Trophoblast cell (in vitro differentiated cells and primary cell): ENCODE results near the gene MGAT5.

ENCODE experiments used
- DNase-seq, 2 donors: peaks; one replicate each; pipeline ENCODE4 v3.0.0-alpha.2; 2016
- H2AFZ ChIP-seq: 2 replicates; pipeline ENCODE4 v1.6.1; 2013; ENCODE audit warnings: low read length, moderate library complexity, mild to moderate bottlenecking; ENCODE audit not compliant: insufficient read depth, poor library complexity
- H2AK5ac ChIP-seq: 2 replicates; pipeline ENCODE4 v1.6.1; 2013; ENCODE audit warnings: mild to moderate bottlenecking, low read length
- H2BK120ac ChIP-seq: 2 replicates; pipeline ENCODE4 v1.6.1; 2013; ENCODE audit warnings: low read length, mild to moderate bottlenecking, moderate library complexity; ENCODE audit not compliant: insufficient read depth, poor library complexity
- H2BK12ac ChIP-seq: 2 replicates; pipeline ENCODE4 v1.6.1; 2013; ENCODE audit warnings: mild to moderate bottlenecking, low read length, moderate library complexity
- H2BK5ac ChIP-seq: 2 replicates; pipeline ENCODE4 v1.6.1; 2013; ENCODE audit warnings: low read length, low read depth, moderate library complexity, mild to moderate bottlenecking; ENCODE audit not compliant: poor library complexity
- H3K14ac ChIP-seq: 2 replicates; pipeline ENCODE4 v1.6.1; 2013; ENCODE audit warnings: mild to moderate bottlenecking, low read length
- H3K18ac ChIP-seq: 2 replicates; pipeline ENCODE4 v1.6.1; 2013; ENCODE audit warnings: mild to moderate bottlenecking, low read length
- H3K23ac ChIP-seq: 2 replicates; pipeline ENCODE4 v1.6.1; 2013; ENCODE audit warnings: low read length
- H3K27ac ChIP-seq: 2 replicates; pipeline ENCODE4 v1.5.1; 2013; ENCODE audit warnings: low read depth, mild to moderate bottlenecking, inconsistent platforms, low read length, moderate library complexity
- H3K27me3 ChIP-seq: 2 replicates; pipeline ENCODE4 v1.6.1; 2013; ENCODE audit warnings: inconsistent platforms, mild to moderate bottlenecking, low read length, moderate library complexity; ENCODE audit not compliant: insufficient read depth
- H3K36me3 ChIP-seq, 2 experiments: 1 replicate in 1 of 2; 2 replicates in 1 of 2; pipeline ENCODE4 v1.6.1; 2013; ENCODE audit warnings: low read length in 2 of 2, mild to moderate bottlenecking in 2 of 2, moderate library complexity in 1 of 2; ENCODE audit not compliant: insufficient read depth in 2 of 2, control insufficient read depth in 1 of 2
- H3K4ac ChIP-seq: 2 replicates; pipeline ENCODE4 v1.6.1; 2013; ENCODE audit warnings: low read depth, mild to moderate bottlenecking, low read length, moderate library complexity
- H3K4me1 ChIP-seq, 2 experiments: 1 replicate in 1 of 2; 2 replicates in 1 of 2; pipeline ENCODE4 v1.6.1; 2013; ENCODE audit warnings: low read length in 2 of 2, mild to moderate bottlenecking in 2 of 2, moderate library complexity in 1 of 2; ENCODE audit not compliant: insufficient read depth in 2 of 2, control insufficient read depth in 1 of 2
- H3K4me2 ChIP-seq: 2 replicates; pipeline ENCODE4 v1.6.1; 2013; ENCODE audit warnings: inconsistent platforms, mild to moderate bottlenecking, low read length, moderate library complexity
- H3K4me3 ChIP-seq: 2 replicates; pipeline ENCODE4 v1.5.1; 2013; ENCODE audit warnings: mild to moderate bottlenecking, low read depth, low read length, inconsistent platforms
- H3K79me1 ChIP-seq: one replicate; pipeline ENCODE4 v1.6.1; 2013; ENCODE audit warnings: low read length
- H3K79me2 ChIP-seq: 2 replicates; pipeline ENCODE4 v1.6.1; 2013; ENCODE audit warnings: low read length, mild to moderate bottlenecking; ENCODE audit not compliant: control insufficient read depth, insufficient read depth, poor library complexity
- H3K9ac ChIP-seq: 2 replicates; pipeline ENCODE4 v1.6.1; 2013; ENCODE audit warnings: mild to moderate bottlenecking, low read length
- H3K9me3 ChIP-seq: 2 replicates; pipeline ENCODE4 v1.6.1; 2013; ENCODE audit warnings: low read depth, mild to moderate bottlenecking, control low read depth, inconsistent platforms, low read length; ENCODE audit not compliant: insufficient read depth
- H4K12ac ChIP-seq: 2 replicates; pipeline ENCODE4 v1.6.1; 2013; ENCODE audit warnings: low read depth, mild to moderate bottlenecking, low read length, moderate library complexity
- H4K8ac ChIP-seq: 2 replicates; pipeline ENCODE4 v1.6.1; 2013; ENCODE audit warnings: low read depth, mild to moderate bottlenecking, low read length, moderate library complexity
- H4K91ac ChIP-seq: one replicate; pipeline ENCODE4 v1.6.1; 2013; ENCODE audit warnings: low read depth, mild to moderate bottlenecking, low read length, moderate library complexity
- whole genome bisulfite sequencing: extraction: QIAGEN DNeasy Blood & Tissue Kit; methylation state at CpG from one replicate; pipeline ENCODE4 v1.1.7; 2013; ENCODE audit warnings: missing lambda C conversion rate; ENCODE audit not compliant: insufficient read length, insufficient coverage; ENCODE audit errors: extremely low coverage; 5-methylcytosine and 5-hydroxymethylcytosine counted together

Gene MGAT5

GRCh38 chr2:134341476-134341875 lies 87.6 kb downstream of the MGAT5 start:
- H3K4me1 ChIP-seq = no peaks in the 10 kb centered on the region
- H3K79me1 ChIP-seq = no peaks in the 10 kb centered on the region
- no peak overlapping the region for H2BK12ac ChIP-seq
- no peaks in the 10 kb centered on the region for H3K79me2 ChIP-seq
- no peak overlapping the region for H2AFZ ChIP-seq
- no peak overlapping the region for H4K91ac ChIP-seq
- no peak for DNase-seq
- no peak overlapping the region for H3K4me2 ChIP-seq
- H3K4ac ChIP-seq = no peak overlapping the region
- H3K9me3 ChIP-seq = no peaks in the 10 kb centered on the region
- H3K9ac ChIP-seq = no peak overlapping the region
- no CpG with 5 or more reads among the region's 3 CpGs for WGBS
- no peak overlapping the region for H4K8ac ChIP-seq
- no peak overlapping the region for H3K23ac ChIP-seq
- H3K4me3 ChIP-seq = no peak overlapping the region
- H3K36me3 ChIP-seq = no peaks in the 10 kb centered on the region
- H3K27ac ChIP-seq = no peak overlapping the region
- H3K27me3 ChIP-seq = no peaks in the 10 kb centered on the region
- no peak overlapping the region for H2BK5ac ChIP-seq
- no peak overlapping the region for H3K18ac ChIP-seq
- no peak overlapping the region for H2AK5ac ChIP-seq
- H4K12ac ChIP-seq = no peak overlapping the region
- H3K14ac ChIP-seq = no peak overlapping the region
- no peak overlapping the region for H2BK120ac ChIP-seq

DNA sequence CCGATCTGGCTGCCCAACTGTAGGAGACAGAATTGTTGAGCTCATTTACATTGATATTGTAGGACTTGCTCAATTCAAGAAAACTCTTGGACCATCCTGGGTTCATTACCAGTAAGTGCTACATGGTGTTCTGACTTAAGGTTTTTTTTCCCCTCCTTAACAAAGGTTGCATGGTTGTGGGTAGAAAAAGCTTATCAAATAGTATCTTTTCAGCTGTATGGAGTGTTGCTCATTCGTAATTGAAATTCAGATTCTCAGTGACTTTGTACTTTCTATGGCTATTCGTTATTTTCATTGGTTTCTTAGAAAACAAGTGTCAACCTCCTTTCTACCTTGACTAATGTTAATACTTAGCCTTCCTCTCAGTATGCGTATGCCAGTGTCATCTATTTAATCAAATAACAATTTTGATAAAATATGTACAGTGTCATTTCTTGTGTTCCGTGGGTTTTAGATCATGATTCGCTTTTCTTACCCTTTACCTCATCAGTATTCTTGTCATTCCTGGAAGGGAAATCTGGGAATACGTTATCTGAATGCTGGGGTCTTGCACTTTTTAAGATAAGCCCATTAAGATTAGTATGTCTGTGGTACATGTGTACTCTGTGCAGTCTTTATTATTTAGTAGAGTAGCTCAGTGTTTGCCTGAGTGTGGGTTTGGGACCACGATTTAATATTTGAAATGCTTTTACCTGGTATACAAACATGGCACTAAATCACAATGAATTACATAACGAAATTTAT lies 91.3 kb downstream of the MGAT5 start:
- H2BK5ac ChIP-seq = no peak overlapping the region

GRCh38 chr2:134346141-134346540 lies 92.3 kb downstream of the MGAT5 start:
- Histone ChIP-seq H3K9ac (no peak overlapping the region), H3K79me2 (no peaks in the 10 kb centered on the region), H3K27ac (no peak overlapping the region), H2BK120ac (no peak overlapping the region), H3K79me1 (no peaks in the 10 kb centered on the region), H4K12ac (no peak overlapping the region), H4K91ac (no peak overlapping the region), H2AK5ac (no peak overlapping the region), H3K14ac (no peak overlapping the region), H3K36me3 (no peaks in the 10 kb centered on the region), H2AFZ (no peak overlapping the region), H3K9me3 (no peaks in the 10 kb centered on the region), H2BK12ac (no peak overlapping the region), H3K4me2 (no peak overlapping the region), H3K18ac (no peak overlapping the region), H3K4me3 (no peak overlapping the region), H2BK5ac (no peak overlapping the region), H3K4me1 (no peaks in the 10 kb centered on the region), H4K8ac (no peak overlapping the region), H3K27me3 (no peaks in the 10 kb centered on the region), H3K23ac (no peak overlapping the region), H3K4ac (no peak overlapping the region)
- no peak for DNase-seq
- 100% methylated on average over 1 of the region's 4 CpGs for WGBS

More for the DNA sequence above, 91.3 kb downstream of the MGAT5 start:
- H3K36me3 ChIP-seq = no peaks in the 10 kb centered on the region
- H2AK5ac ChIP-seq = no peak overlapping the region
- H3K4me2 ChIP-seq = no peak overlapping the region
- H2AFZ ChIP-seq = no peak overlapping the region
- no peaks in the 10 kb centered on the region for H3K79me1 ChIP-seq
- no peak overlapping the region for H3K4me3 ChIP-seq
- no peak overlapping the region for H4K91ac ChIP-seq
- H3K4ac ChIP-seq = no peak overlapping the region
- H3K9ac ChIP-seq = no peak overlapping the region
- H3K4me1 ChIP-seq = no peaks in the 10 kb centered on the region
- no peak overlapping the region for H2BK120ac ChIP-seq
- DNase-seq = no peak
- no peak overlapping the region for H3K14ac ChIP-seq
- H3K23ac ChIP-seq = no peak overlapping the region
- no peaks in the 10 kb centered on the region for H3K79me2 ChIP-seq
- H2BK12ac ChIP-seq = no peak overlapping the region
- H4K8ac ChIP-seq = no peak overlapping the region
- H3K18ac ChIP-seq = no peak overlapping the region
- H4K12ac ChIP-seq = no peak overlapping the region
- H3K9me3 ChIP-seq = no peaks in the 10 kb centered on the region
- no peaks in the 10 kb centered on the region for H3K27me3 ChIP-seq
- no peak overlapping the region for H3K27ac ChIP-seq
- no CpG with 5 or more reads among the region's 9 CpGs for WGBS

- no CpG with 5 or more reads among the region's 3 CpGs for WGBS
- no peaks in the 10 kb centered on the region for H3K27me3 ChIP-seq
These were observed 93.9 kb downstream of the MGAT5 start for GRCh38 chr2:134347756-134348155.

More at GRCh38 chr2:134347756-134348155, 93.9 kb downstream of the MGAT5 start:
- no peak overlapping the region for H2BK5ac ChIP-seq
- no peaks in the 10 kb centered on the region for H3K4me1 ChIP-seq
- no peak overlapping the region for H3K9ac ChIP-seq
- DNase-seq = no peak
- no peaks in the 10 kb centered on the region for H3K79me2 ChIP-seq
- no peak overlapping the region for H3K27ac ChIP-seq
- H4K8ac ChIP-seq = no peak overlapping the region
- H3K9me3 ChIP-seq = no peaks in the 10 kb centered on the region
- H2AFZ ChIP-seq = no peak overlapping the region
- H2AK5ac ChIP-seq = no peak overlapping the region
- H2BK12ac ChIP-seq = no peak overlapping the region
- no peak overlapping the region for H3K14ac ChIP-seq
- no peak overlapping the region for H3K4ac ChIP-seq
- H3K18ac ChIP-seq = no peak overlapping the region
- no peak overlapping the region for H3K23ac ChIP-seq
- H4K91ac ChIP-seq = no peak overlapping the region
- H3K79me1 ChIP-seq = no peaks in the 10 kb centered on the region
- no peak overlapping the region for H3K4me2 ChIP-seq
- H4K12ac ChIP-seq = no peak overlapping the region
- no peak overlapping the region for H3K4me3 ChIP-seq
- no peaks in the 10 kb centered on the region for H3K36me3 ChIP-seq
- H2BK120ac ChIP-seq = no peak overlapping the region
